ENCODE measurements around the gene SKAP1. TPM values are rescaled to one million over a fixed set of nuclear protein-coding genes. Genes with fewer than 3 reads are reported as not detected.

Gene SKAP1
- total RNA-seq, 6 experiments from 2014 or later = 4.5 to 51.0 (median 17.5) TPM

GRCh38 chr17:48472411-48473281 is 42.6 kb upstream of the SKAP1 start:
- no peaks in the 10 kb centered on the region for H3K36me3 ChIP-seq
- ATAC-seq = peak in 2 of 4 donors; percentile 30 to 42
- WGBS (ENCODE audit: insufficient coverage, low coverage, low lambda C conversion rate, missing lambda C conversion rate) = 41% methylated on average over 5 of the region's 6 CpGs

GRCh38 chr17:48471817-48472410 is 41.9 kb upstream of the SKAP1 start:
- no peaks in the 10 kb centered on the region for H3K27me3 ChIP-seq
- WGBS (ENCODE audit: insufficient coverage, low coverage, low lambda C conversion rate, missing lambda C conversion rate) = 56% methylated on average over 6 of the region's 8 CpGs
- ATAC-seq = no peak
- intact Hi-C loops (cut with DNase I) = no loop called here
- H3K9me3 ChIP-seq = no peaks in the 10 kb centered on the region
- H3K27ac ChIP-seq = no peak overlapping the region
- no peak for DNase-seq
- TF ChIP-seq POLR2A (IDR thresholded peaks at IDR 0.05) = no peak
- TF ChIP-seq, protein P1, sequence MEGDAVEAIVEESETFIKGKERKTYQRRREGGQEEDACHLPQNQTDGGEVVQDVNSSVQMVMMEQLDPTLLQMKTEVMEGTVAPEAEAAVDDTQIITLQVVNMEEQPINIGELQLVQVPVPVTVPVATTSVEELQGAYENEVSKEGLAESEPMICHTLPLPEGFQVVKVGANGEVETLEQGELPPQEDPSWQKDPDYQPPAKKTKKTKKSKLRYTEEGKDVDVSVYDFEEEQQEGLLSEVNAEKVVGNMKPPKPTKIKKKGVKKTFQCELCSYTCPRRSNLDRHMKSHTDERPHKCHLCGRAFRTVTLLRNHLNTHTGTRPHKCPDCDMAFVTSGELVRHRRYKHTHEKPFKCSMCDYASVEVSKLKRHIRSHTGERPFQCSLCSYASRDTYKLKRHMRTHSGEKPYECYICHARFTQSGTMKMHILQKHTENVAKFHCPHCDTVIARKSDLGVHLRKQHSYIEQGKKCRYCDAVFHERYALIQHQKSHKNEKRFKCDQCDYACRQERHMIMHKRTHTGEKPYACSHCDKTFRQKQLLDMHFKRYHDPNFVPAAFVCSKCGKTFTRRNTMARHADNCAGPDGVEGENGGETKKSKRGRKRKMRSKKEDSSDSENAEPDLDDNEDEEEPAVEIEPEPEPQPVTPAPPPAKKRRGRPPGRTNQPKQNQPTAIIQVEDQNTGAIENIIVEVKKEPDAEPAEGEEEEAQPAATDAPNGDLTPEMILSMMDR (IDR thresholded peaks at IDR 0.05) = no peak
- H3K36me3 ChIP-seq = no peaks in the 10 kb centered on the region
- H3K4me3 ChIP-seq = no peak overlapping the region
- H3K4me1 ChIP-seq = no peaks in the 10 kb centered on the region

More at GRCh38 chr17:48472411-48473281, 42.6 kb upstream of the SKAP1 start:
- Histone ChIP-seq H3K4me3 (no peak overlapping the region), H3K9me3 (no peaks in the 10 kb centered on the region), H3K4me1 (no peaks in the 10 kb centered on the region), H3K27me3 (no peaks in the 10 kb centered on the region), H3K27ac (no peak overlapping the region)
- TF ChIP-seq, protein P1 (IDR thresholded peaks at IDR 0.05) = no peak
- no peak for TF ChIP-seq POLR2A (IDR thresholded peaks at IDR 0.05)
- DNase-seq = no peak
- intact Hi-C loops (cut with DNase I) = no loop called here

GRCh38 chr17:48470388-48471034 is 40.5 kb upstream of the SKAP1 start:
- intact Hi-C loops (cut with DNase I) = no loop called here
- no peak for TF ChIP-seq POLR2A (IDR thresholded peaks at IDR 0.05)
- TF ChIP-seq, protein P1 (IDR thresholded peaks at IDR 0.05) = no peak
- ATAC-seq (no peak), DNase-seq (no peak)
- H3K27me3 ChIP-seq = no peaks in the 10 kb centered on the region
- H3K9me3 ChIP-seq = no peaks in the 10 kb centered on the region
- H3K27ac ChIP-seq = no peak overlapping the region
- H3K4me3 ChIP-seq = no peak overlapping the region
- 45% methylated on average over 6 of the region's 6 CpGs for WGBS (ENCODE audit: insufficient coverage, low coverage, low lambda C conversion rate, missing lambda C conversion rate)
- no peaks in the 10 kb centered on the region for H3K4me1 ChIP-seq
- no peaks in the 10 kb centered on the region for H3K36me3 ChIP-seq

DNA sequence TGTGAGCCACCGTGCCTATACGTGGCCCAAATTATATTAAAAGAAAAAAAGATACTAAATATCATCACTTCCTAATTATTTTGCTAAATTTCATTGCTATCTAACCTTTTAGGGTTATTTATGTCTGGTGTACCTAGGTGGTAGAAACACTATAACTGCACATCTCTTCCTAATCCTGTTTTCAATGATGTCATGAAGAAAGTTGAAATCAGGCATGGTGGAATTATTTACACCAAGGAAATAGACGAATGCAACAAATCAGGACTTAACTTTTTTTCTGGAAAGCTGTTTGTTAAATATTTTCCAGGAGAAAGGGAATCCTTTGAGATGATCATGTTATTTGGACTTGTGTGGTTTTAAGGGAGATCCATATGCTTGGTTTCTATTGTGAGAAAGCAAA is 39.2 kb upstream of the SKAP1 start:
- ATAC-seq = no peak
- 62% methylated on average over 3 of the region's 3 CpGs for whole genome bisulfite sequencing (ENCODE audit: insufficient coverage, low coverage, low lambda C conversion rate, missing lambda C conversion rate)
- H3K27me3 ChIP-seq = no peaks in the 10 kb centered on the region
- intact Hi-C loops (cut with DNase I) = no loop called here
- H3K27ac ChIP-seq = no peak overlapping the region
- TF ChIP-seq POLR2A (IDR thresholded peaks at IDR 0.05) = no peak
- TF ChIP-seq, protein P1 (IDR thresholded peaks at IDR 0.05) = no peak
- H3K9me3 ChIP-seq = no peaks in the 10 kb centered on the region
- H3K36me3 ChIP-seq = no peaks in the 10 kb centered on the region
- no peak overlapping the region for H3K4me3 ChIP-seq
- H3K4me1 ChIP-seq = no peaks in the 10 kb centered on the region
- no peak for DNase-seq
